Measurements from ENCODE around the gene PRDM16. TPM values are rescaled to one million over a fixed set of nuclear protein-coding genes. Genes with fewer than 3 reads are reported as not detected.
A peak's percentile ranks its signal among the peaks of the same experiment; 100 is the strongest.

The PRDM16 gene
- polyA plus RNA-seq, 3 donors: not detected

- Histone ChIP-seq H3K27me3 (ENCODE audit: control insufficient read depth in 2 of 2, insufficient read depth in 2 of 2, low read length in 2 of 2) (no peaks in the 10 kb centered on the region), H3K4me2 (replicated peaks; ENCODE audit: extremely low read depth, low read length, poor library complexity, severe bottlenecking) (no peak overlapping the region), H4K20me1 (ENCODE audit: insufficient read depth, low read length) (no peaks in the 10 kb centered on the region), H3K9ac (ENCODE audit: insufficient read depth, low read length, poor library complexity, severe bottlenecking) (no peak overlapping the region), H3K27ac (ENCODE audit: low read depth in 1 of 2, low read length in 2 of 2) (no peak overlapping the region), H2AFZ (ENCODE audit: insufficient read depth, low read depth, low read length, poor library complexity, severe bottlenecking) (no peak overlapping the region), H3K4me3 (replicated peaks in 1 of 3; ENCODE audit: low read depth in 2 of 3, low read length in 3 of 3) (no peak overlapping the region), H3K9me3 (replicated peaks in 1 of 2; ENCODE audit: control insufficient read depth in 1 of 2, insufficient read depth in 1 of 2, low read length in 2 of 2) (no peaks in the 10 kb centered on the region), H3K4me1 (ENCODE audit: control insufficient read depth in 1 of 2, insufficient read depth in 2 of 2, low read length in 2 of 2) (no peaks in the 10 kb centered on the region), H3K36me3 (replicated peaks in 1 of 2; ENCODE audit: control insufficient read depth in 1 of 2, insufficient read depth in 2 of 2, low read length in 2 of 2) (no peaks in the 10 kb centered on the region), H3K79me2 (ENCODE audit: insufficient read depth, low read length) (no peaks in the 10 kb centered on the region)
- intact Hi-C loops (cut with micrococcal nuclease): no loop called here
- Mint-ChIP-seq H3K36me3 (no peaks in the 10 kb centered on the region), H3K27me3 (ENCODE audit: low read depth in 3 of 3) (peaks cover 0 to 3% (median 0%) of the 10 kb centered on the region in 3 donors), H3K4me3 (no peak overlapping the region), H3K4me1 (no peaks in the 10 kb centered on the region), H3K27ac (no peak overlapping the region), H3K9me3 (no peaks in the 10 kb centered on the region)
- no peak for TF ChIP-seq CTCF (IDR thresholded peaks at IDR 0.05)
- DNase-seq: no peak
- WGBS (ENCODE audit: insufficient coverage): 90% methylated on average over 8 of the region's 11 CpGs
Measured at GRCh38 chr1:3304692-3305091, 235.7 kb downstream of the PRDM16 start.

GRCh38 chr1:3305156-3305555 is 236.2 kb downstream of the PRDM16 start:
- intact Hi-C loops (cut with micrococcal nuclease): no loop called here
- no peak overlapping the region for H3K9ac ChIP-seq (ENCODE audit: insufficient read depth, low read length, poor library complexity, severe bottlenecking)
- no peak overlapping the region for H3K27ac ChIP-seq (ENCODE audit: low read depth in 1 of 2, low read length in 2 of 2)
- H3K36me3 ChIP-seq (replicated peaks in 1 of 2; ENCODE audit: control insufficient read depth in 1 of 2, insufficient read depth in 2 of 2, low read length in 2 of 2): no peaks in the 10 kb centered on the region
- H3K36me3 Mint-ChIP-seq: no peaks in the 10 kb centered on the region
- H3K27me3 Mint-ChIP-seq (ENCODE audit: low read depth in 3 of 3): peaks cover 0 to 3% (median 0%) of the 10 kb centered on the region in 3 donors
- no peaks in the 10 kb centered on the region for H3K9me3 ChIP-seq (replicated peaks in 1 of 2; ENCODE audit: control insufficient read depth in 1 of 2, insufficient read depth in 1 of 2, low read length in 2 of 2)
- H3K4me1 Mint-ChIP-seq: no peaks in the 10 kb centered on the region
- WGBS (ENCODE audit: insufficient coverage): 86% methylated on average over 11 of the region's 13 CpGs
- no peaks in the 10 kb centered on the region for H3K4me1 ChIP-seq (ENCODE audit: control insufficient read depth in 1 of 2, insufficient read depth in 2 of 2, low read length in 2 of 2)
- no peak overlapping the region for H3K4me2 ChIP-seq (replicated peaks; ENCODE audit: extremely low read depth, low read length, poor library complexity, severe bottlenecking)
- H3K79me2 ChIP-seq (ENCODE audit: insufficient read depth, low read length): no peaks in the 10 kb centered on the region
- H2AFZ ChIP-seq (ENCODE audit: insufficient read depth, low read depth, low read length, poor library complexity, severe bottlenecking): no peak overlapping the region
- H3K4me3 ChIP-seq (replicated peaks in 1 of 3; ENCODE audit: low read depth in 2 of 3, low read length in 3 of 3): no peak overlapping the region
- H3K4me3 Mint-ChIP-seq: no peak overlapping the region
- DNase-seq: no peak
- H4K20me1 ChIP-seq (ENCODE audit: insufficient read depth, low read length): no peaks in the 10 kb centered on the region
- peak overlapping the region in 1 of 7 donors; percentile 42 for H3K27ac Mint-ChIP-seq
- no peaks in the 10 kb centered on the region for H3K9me3 Mint-ChIP-seq
- TF ChIP-seq CTCF (IDR thresholded peaks at IDR 0.05): no peak
- no peaks in the 10 kb centered on the region for H3K27me3 ChIP-seq (ENCODE audit: control insufficient read depth in 2 of 2, insufficient read depth in 2 of 2, low read length in 2 of 2)

Measured in CD14-positive monocyte (primary cell).